Endothelial cell of umbilical vein (primary cell): ENCODE data around the gene GABPB1. TPM values are rescaled to one million over a fixed set of nuclear protein-coding genes. Genes with fewer than 3 reads are reported as not detected.

Experiments used
- BruUV-seq: library from RNA; stranded (reverse); fragments of 400-500 nt; replicated peaks from 2 replicates; lab custom pipeline; 2021; lab: Mats Ljungman, UMichigan
- CTCF ChIA-PET: fragments of 300-600, 350-600 bp; sonication (Branson Sonifier 250); formaldehyde crosslinking; loops from one replicate; lab custom pipeline; 2021; ENCODE audit warnings: antibody characterized with exemption, inconsistent platforms; lab: Charles Lee
- POLR2A ChIA-PET: fragments of 300-600, 350-600 bp; sonication (Branson Sonifier 250); formaldehyde crosslinking; loops from one replicate; lab custom pipeline; 2021; ENCODE audit warnings: antibody characterized with exemption, inconsistent platforms; lab: Charles Lee
- DNase-seq: peaks from one replicate; pipeline ENCODE4 v3.0.0-alpha.2; 2011; ENCODE audit warnings: low read depth, low spot score
- FAIRE-seq: peaks from 2 replicates; lab custom pipeline; 2011; peaks lifted over from hg19 to GRCh38; lab: Jason Lieb, UNC
- H2AFZ ChIP-seq: 2 replicates; pipeline ENCODE4 v1.6.0; 2012; ENCODE audit warnings: low read depth, low read length, control low read depth, inconsistent platforms
- H3K27ac ChIP-seq: 2 replicates; pipeline ENCODE4 v1.5.1; 2011; ENCODE audit warnings: low read depth, mild to moderate bottlenecking, control low read depth, low read length, moderate library complexity; ENCODE audit not compliant: insufficient read depth
- H3K27me3 ChIP-seq, 2 experiments: 2 replicates each; pipeline versions ENCODE4 v1.6.0 to v1.6.1; 2011; ENCODE audit warnings: low read length in 2 of 2, mixed read lengths in 1 of 2; ENCODE audit not compliant: control insufficient read depth in 2 of 2, insufficient read depth in 2 of 2
- H3K36me3 ChIP-seq, 2 experiments: 2 replicates in 1 of 2; 3 replicates in 1 of 2; pipeline ENCODE4 v1.5.1; 2011; ENCODE audit warnings: low read length in 2 of 2, mild to moderate bottlenecking in 1 of 2, moderate library complexity in 1 of 2; ENCODE audit not compliant: control insufficient read depth in 2 of 2, insufficient read depth in 2 of 2; ENCODE audit errors: extremely low read depth in 1 of 2
- H3K4me1 ChIP-seq: 3 replicates; pipeline ENCODE4 v1.5.1; 2011; ENCODE audit warnings: mild to moderate bottlenecking, low read length; ENCODE audit not compliant: control insufficient read depth, insufficient read depth; ENCODE audit errors: extremely low read depth
- H3K4me2 ChIP-seq: 2 replicates; pipeline ENCODE4 v1.6.1; 2011; ENCODE audit warnings: low read length, control low read depth, mixed read lengths; ENCODE audit not compliant: insufficient read depth
- H3K4me3 ChIP-seq, 3 experiments: fragments of 200-600 bp in 1 of 3; sonication (generic), shearing (Covaris generic) in 1 of 3; replicated peaks in 1 of 3; 2 replicates each; pipeline ENCODE4 v1.5.1; 2011 to 2016; ENCODE audit warnings: control low read depth in 3 of 3, low read length in 3 of 3, mild to moderate bottlenecking in 2 of 3, inconsistent platforms in 1 of 3, low read depth in 1 of 3, moderate library complexity in 1 of 3; ENCODE audit not compliant: insufficient read depth in 1 of 3
- H3K79me2 ChIP-seq: 2 replicates; pipeline ENCODE4 v1.6.0; 2012; ENCODE audit warnings: low read length, inconsistent platforms; ENCODE audit not compliant: control insufficient read depth, insufficient read depth
- H3K9ac ChIP-seq: replicated peaks from 2 replicates; pipeline ENCODE3; 2011; ENCODE audit warnings: low read length, control low read depth; ENCODE audit not compliant: insufficient read depth; ENCODE audit errors: extremely low read depth
- H3K9me1 ChIP-seq: replicated peaks from 3 replicates; pipeline ENCODE4 v1.6.0; 2011; ENCODE audit warnings: mild to moderate bottlenecking, low read length; ENCODE audit not compliant: control insufficient read depth, insufficient read depth; ENCODE audit errors: extremely low read depth
- H3K9me3 ChIP-seq: replicated peaks from 2 replicates; pipeline ENCODE4 v1.5.1; 2012; ENCODE audit warnings: low read length, inconsistent platforms; ENCODE audit not compliant: control insufficient read depth, insufficient read depth
- H4K20me1 ChIP-seq: replicated peaks from 2 replicates; pipeline ENCODE3; 2011; ENCODE audit warnings: mild to moderate bottlenecking, low read length; ENCODE audit not compliant: control insufficient read depth, insufficient read depth; ENCODE audit errors: extremely low read depth
- EZH2 ChIP-seq: IDR thresholded peaks from 2 replicates; pipeline ENCODE4 v1.6.1; 2012; ENCODE audit warnings: borderline replicate concordance, low read depth, mild to moderate bottlenecking, moderate library complexity, low read length, inconsistent platforms; ENCODE audit not compliant: severe bottlenecking
- FOS ChIP-seq: IDR thresholded peaks from 2 replicates; pipeline ENCODE4 v1.6.1; 2011; ENCODE audit warnings: mild to moderate bottlenecking, low read length, moderate library complexity, borderline replicate concordance; ENCODE audit not compliant: insufficient read depth
- GATA2 ChIP-seq: IDR thresholded peaks from 2 replicates; pipeline ENCODE4 v1.7.0; 2011; ENCODE audit warnings: low read depth, mild to moderate bottlenecking, moderate library complexity, mixed read lengths, low read length; ENCODE audit not compliant: insufficient read length, insufficient read depth
- JUN ChIP-seq: IDR thresholded peaks from 2 replicates; pipeline ENCODE4 v1.6.1; 2011; ENCODE audit warnings: borderline replicate concordance, low read depth; ENCODE audit not compliant: insufficient read length, insufficient read depth
- MAX ChIP-seq: IDR thresholded peaks from 2 replicates; pipeline ENCODE4 v1.6.1; 2011; ENCODE audit not compliant: insufficient read depth, insufficient read length
- MYC ChIP-seq: IDR thresholded peaks from one replicate; pipeline ENCODE4 v1.6.1; 2011; ENCODE audit warnings: mild to moderate bottlenecking, low read depth, low read length
- POLR2A ChIP-seq: IDR thresholded peaks from 2 replicates; pipeline ENCODE4 v1.6.1; 2012; ENCODE audit warnings: low read depth, mild to moderate bottlenecking, control low read depth, low read length
- POLR2AphosphoS5 ChIP-seq: IDR thresholded peaks from 2 replicates; pipeline ENCODE4 v1.6.1; 2012; ENCODE audit warnings: low read depth, mild to moderate bottlenecking, control low read depth, low read length, moderate library complexity; ENCODE audit not compliant: insufficient read depth
- dilution Hi-C: fragments of 300-500 bp; cut with MboI; formaldehyde crosslinking; loops from one replicate; pipeline ENCODE4 v1.15.0; 2019; ENCODE audit warnings: low sequenced_read_pairs; ENCODE audit not compliant: extremely low pct_ligation_motif_present
- intact Hi-C: fragments of 100-400 bp; cut with micrococcal nuclease; formaldehyde crosslinking; loops from one replicate; pipeline ENCODE4 v1.10.0; 2022
- polyA plus RNA-seq, 4 experiments: library from polyadenylated mRNA; depleted of rRNA in 3 of 4; stranded (reverse) in 3 of 4; unstranded in 1 of 4; fragments of >200 nt; gene quantifications; 2 replicates each; pipeline versions ENCODE4 v1.2.1 to v1.2.3, GENCODE V29; 2011 to 2012; ENCODE audit warnings: missing spikeins in 1 of 4
- total RNA-seq: library from RNA; stranded (reverse); gene quantifications from 2 replicates; pipeline ENCODE4 v1.2.3, GENCODE V29; 2021
- TF ChIP-seq, protein P1 (sequence below), 2 donors: IDR thresholded peaks; 1 replicate in 1 of 2; 2 replicates in 1 of 2; pipeline ENCODE4 v1.5.1; 2011; ENCODE audit warnings: low read length in 2 of 2, mild to moderate bottlenecking in 2 of 2, moderate library complexity in 2 of 2, control low read depth in 1 of 2, inconsistent platforms in 1 of 2, low read depth in 1 of 2; ENCODE audit not compliant: insufficient read depth in 1 of 2; ENCODE audit errors: extremely low read depth in 1 of 2

GABPB1 gene
- total and polyA plus RNA-seq, 2 donors (not counting 3 experiments of a cell fraction or from before 2014, with no cell fraction given) = 42.3 to 59.7 TPM

- Histone ChIP-seq H3K36me3 (no peaks in the 10 kb centered on the region), H3K9me1 (no peaks in the 10 kb centered on the region), H3K4me1 (no peaks in the 10 kb centered on the region), H3K27me3 (no peaks in the 10 kb centered on the region), H3K4me2 (no peak overlapping the region), H3K9me3 (no peaks in the 10 kb centered on the region), H3K9ac (no peak overlapping the region), H3K79me2 (no peaks in the 10 kb centered on the region), H3K27ac (no peak overlapping the region), H2AFZ (no peak overlapping the region), H3K4me3 (no peak overlapping the region), H4K20me1 (no peaks in the 10 kb centered on the region)
- dilution Hi-C loops = no loop called here
- DNase-seq (no peak), FAIRE-seq (no peak)
- intact Hi-C loops = no loop called here
- ChIA-PET CTCF (interaction anchor here (1.0 to 1.3 kb wide), 2 partner anchors 15 to 26 kb away, joined by 3 read pairs; no protein-coding TSS in a partner anchor), POLR2A (no interaction called here)
- no TSS peak for BruUV-seq
- TF ChIP-seq EZH2 (no peak), POLR2A (no peak), MAX (no peak), MYC (no peak), GATA2 (no peak), POLR2AphosphoS5 (no peak), FOS (no peak), JUN (no peak)
- TF ChIP-seq, protein P1, sequence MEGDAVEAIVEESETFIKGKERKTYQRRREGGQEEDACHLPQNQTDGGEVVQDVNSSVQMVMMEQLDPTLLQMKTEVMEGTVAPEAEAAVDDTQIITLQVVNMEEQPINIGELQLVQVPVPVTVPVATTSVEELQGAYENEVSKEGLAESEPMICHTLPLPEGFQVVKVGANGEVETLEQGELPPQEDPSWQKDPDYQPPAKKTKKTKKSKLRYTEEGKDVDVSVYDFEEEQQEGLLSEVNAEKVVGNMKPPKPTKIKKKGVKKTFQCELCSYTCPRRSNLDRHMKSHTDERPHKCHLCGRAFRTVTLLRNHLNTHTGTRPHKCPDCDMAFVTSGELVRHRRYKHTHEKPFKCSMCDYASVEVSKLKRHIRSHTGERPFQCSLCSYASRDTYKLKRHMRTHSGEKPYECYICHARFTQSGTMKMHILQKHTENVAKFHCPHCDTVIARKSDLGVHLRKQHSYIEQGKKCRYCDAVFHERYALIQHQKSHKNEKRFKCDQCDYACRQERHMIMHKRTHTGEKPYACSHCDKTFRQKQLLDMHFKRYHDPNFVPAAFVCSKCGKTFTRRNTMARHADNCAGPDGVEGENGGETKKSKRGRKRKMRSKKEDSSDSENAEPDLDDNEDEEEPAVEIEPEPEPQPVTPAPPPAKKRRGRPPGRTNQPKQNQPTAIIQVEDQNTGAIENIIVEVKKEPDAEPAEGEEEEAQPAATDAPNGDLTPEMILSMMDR (IDR thresholded peaks at IDR 0.05; ENCODE audit: extremely low read depth in 1 of 2, insufficient read depth in 1 of 2, low read depth in 1 of 2, low read length in 2 of 2) = no peak
Measured at GRCh38 chr15:50234764-50235163, 120.2 kb downstream of the GABPB1 start.
